ENCODE data around the gene GJB6.

The GJB6 gene

DNA sequence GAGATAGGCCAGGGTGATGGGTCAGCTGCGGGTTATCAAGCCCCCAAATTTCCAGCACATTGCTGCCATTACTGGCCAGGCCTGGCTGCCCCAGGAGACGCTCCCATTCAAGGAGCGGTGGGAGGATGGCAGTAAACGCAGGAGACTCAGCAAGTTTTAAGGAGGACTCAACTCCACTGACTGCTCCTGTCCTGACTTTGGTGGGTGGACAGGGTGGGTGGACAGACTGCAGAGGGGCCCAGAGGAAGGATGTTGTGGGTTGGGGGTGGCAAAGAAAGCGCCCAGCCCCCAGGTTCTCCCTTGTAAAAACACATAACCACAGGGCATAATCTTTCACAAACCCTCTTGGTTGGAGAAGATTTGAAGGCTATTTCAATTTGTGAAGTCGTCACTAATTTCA is 4.4 kb downstream of the GJB6 start:
- in situ Hi-C loops (cut with MboI; ENCODE audit: low sequenced_read_pairs), result no loop called here

DNA sequence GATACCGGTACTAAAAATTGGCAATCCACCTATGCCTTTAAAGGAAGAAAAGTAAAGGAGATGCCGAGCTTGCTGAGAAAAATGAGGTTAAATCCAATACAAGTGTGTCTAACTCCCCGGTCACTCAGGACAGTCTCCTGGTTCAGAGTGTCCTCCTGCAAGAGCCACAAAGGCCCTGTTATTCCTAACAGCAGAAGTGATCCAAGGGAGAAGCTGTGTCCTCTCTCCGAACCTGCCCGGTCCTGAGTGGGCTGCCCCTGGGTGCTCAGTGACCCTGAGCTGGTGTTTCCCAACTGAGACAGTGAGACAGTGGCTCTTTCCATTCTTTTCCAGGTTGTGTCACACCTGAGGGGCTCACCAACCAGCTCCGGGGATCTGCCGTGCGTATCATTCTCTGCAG is 4.8 kb downstream of the GJB6 start:
- in situ Hi-C loops (cut with MboI; ENCODE audit: low sequenced_read_pairs), result no loop called here

DNA sequence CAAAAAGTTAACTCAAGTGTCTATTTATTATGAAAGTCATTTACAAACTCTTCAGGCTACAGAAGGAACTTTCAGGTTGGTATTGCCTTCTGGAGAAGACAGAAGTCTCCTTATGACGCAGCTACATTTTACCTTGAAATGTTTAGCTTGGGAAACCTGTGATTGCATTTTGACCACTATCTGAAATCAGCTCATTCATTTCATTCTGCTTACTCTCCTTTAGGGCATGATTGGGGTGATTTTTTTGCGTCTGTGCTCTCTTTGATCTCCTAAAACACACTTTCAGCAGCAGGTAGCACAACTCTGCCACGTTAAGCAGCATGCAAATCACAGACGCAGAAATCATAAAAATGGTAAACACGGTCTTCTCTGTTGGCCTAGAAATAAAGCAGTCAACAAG is 9.6 kb downstream of the GJB6 start:
- in situ Hi-C loops (cut with MboI; ENCODE audit: low sequenced_read_pairs), result no loop called here

DNA sequence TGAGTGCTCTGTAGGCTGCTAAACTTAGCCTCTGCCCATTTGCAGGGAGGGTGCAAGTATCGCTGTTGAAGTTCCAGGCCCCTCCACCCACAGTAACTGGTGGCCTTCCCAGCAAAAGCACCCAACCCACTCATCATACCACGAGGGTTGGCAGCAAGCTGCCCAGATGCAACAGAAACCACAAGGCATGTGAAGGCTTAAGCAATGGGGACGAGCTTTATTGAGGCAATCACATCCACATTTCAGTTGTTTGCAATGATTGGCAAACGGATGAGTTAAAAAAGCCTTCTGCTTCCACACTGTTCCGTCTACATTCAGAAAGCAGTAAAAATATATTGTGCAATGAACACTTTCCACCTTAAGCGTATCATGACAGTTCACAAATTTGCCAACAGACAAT is 10.3 kb downstream of the GJB6 start:
- in situ Hi-C loops (cut with MboI; ENCODE audit: low sequenced_read_pairs), result no loop called here

DNA sequence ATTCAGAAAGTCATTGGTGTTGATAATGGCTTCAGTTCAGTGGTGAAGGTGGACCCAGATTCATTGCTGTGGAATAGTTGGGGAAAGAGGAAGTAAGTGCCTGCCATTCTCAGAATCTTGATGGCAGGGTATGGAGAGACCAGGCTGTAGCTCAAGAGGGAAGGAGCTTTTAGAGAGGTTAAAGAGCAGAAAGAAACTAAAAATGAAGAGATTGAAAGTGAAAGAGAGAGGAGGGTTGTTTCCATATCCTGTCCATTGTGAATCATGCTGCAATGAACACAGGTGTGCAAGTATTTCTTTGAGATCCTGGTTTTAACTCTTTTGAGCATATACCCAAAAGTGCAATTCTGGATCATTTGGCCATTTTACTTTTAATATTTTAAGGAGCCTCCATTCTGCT is 12.5 kb downstream of the GJB6 start:
- in situ Hi-C loops (cut with MboI; ENCODE audit: low sequenced_read_pairs), result no loop called here

DNA sequence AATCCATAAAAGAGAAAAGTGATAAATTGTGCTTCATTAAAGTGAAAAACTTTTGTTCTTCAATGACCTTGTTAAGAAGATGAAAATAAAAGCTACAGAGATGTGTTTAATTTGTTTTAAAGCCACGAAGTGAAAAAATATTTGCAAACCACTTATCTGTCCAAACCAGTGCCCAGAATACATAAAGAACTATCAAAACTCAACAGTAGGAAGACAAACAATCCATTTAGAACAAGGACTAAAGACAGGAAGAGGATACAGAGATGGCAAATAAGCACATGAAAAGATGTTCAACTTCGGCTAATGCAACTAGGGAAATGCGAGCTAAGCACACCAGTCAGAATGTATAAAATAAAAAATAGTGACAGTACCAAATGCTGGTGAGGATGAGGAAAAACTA is 15.0 kb downstream of the GJB6 start:
- in situ Hi-C loops (cut with MboI; ENCODE audit: low sequenced_read_pairs), result no loop called here

DNA sequence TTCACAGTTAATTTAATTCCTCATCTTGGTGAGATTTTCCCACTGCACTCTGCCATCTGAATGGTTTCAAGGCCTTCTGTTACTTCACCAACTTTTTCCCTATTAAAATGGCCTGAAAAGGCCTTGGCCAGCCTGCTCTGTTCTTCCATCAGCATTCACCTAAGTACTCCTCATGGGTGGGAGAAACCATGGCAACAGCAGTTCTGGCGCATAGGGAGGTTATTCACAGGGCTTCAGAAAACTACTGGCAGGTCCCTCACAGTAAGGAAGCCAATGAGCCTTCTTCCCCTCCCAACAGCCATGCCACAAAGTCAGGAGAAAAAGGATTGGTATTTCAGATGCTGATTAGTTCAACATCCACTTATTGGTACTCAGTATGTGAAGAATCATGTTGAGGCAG is 22.2 kb downstream of the GJB6 start:
- in situ Hi-C loops (cut with MboI; ENCODE audit: low sequenced_read_pairs), result no loop called here

DNA sequence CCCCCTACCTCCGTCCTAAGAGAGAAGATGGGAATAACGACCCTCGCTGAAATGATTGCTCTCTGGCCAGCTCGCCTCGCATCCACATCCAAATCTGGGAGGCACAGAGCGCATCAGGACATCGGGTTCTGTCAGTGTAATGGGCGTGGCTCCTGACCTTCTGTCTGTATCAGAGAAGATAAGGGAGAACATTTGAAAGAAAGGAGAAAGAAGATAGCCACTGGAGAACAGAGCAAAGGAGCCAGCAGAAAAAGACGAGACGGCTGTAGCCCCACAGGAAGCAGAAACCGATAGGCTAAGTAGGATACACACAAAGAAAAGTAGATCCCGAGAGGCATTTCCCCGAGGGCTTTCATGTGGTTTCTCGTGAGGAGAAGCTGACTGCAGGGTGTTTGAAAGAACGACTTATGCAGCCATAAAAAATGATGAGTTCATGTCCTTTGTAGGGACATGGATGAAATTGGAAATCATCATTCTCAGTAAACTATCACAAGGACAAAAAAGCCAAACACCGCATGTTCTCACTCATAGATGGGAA is 25.4 kb downstream of the GJB6 start:
- in situ Hi-C loops (cut with MboI; ENCODE audit: low sequenced_read_pairs), result no loop called here

DNA sequence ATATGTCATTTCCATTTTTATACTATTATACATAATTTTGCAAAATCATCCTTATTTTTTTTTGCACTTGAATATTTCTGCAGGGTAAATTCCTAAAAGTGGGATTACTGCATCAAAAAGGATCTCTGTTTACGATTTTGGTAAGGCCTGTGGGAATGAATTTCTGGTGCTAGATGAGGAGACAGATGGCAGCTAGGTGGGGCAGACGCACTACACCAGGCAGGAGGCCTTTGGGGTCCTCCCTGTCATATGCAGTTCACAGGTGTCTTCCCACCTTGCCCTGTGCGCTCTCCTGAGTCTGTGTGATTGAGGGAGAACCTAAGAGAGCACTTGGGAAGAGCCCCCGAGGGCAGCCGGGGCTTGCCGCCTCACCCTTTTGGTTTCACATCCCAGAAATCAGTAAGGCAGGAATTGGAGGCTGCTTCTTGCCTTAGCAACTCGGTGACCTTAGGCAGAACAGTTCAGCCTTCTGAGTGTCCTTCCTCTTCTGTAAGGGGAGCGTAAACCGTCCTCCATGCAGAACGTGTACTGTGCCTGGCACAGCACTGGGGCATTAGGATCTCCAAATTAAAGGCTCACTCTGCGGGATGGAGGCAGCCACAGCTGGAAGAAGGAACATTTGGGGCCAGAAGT is 25.9 kb downstream of the GJB6 start:
- in situ Hi-C loops (cut with MboI; ENCODE audit: low sequenced_read_pairs), result no loop called here

DNA sequence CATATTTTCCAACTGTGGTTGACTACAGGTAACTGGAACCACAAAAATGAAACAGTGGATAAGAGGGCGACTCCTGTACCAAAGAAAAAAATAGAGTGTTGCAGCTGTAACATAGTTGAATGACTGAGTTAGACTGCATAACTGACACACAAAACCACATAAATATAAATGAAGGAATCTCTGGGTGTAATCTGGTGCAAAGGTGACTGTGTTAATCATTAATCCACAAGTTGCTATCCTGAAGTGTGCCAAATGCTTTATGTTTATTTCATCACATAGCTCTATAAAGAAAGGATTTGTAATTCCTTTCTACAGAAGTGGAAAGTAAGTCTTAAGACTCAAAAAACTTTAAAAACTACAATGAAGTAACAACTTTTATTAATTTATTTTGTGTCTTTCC is 33.3 kb downstream of the GJB6 start:
- in situ Hi-C loops (cut with MboI; ENCODE audit: low sequenced_read_pairs), result loop anchor here (25.0 kb wide), 2 partner anchors 714 to 1289 kb away; partner anchors contain the start of gene XPO4

DNA sequence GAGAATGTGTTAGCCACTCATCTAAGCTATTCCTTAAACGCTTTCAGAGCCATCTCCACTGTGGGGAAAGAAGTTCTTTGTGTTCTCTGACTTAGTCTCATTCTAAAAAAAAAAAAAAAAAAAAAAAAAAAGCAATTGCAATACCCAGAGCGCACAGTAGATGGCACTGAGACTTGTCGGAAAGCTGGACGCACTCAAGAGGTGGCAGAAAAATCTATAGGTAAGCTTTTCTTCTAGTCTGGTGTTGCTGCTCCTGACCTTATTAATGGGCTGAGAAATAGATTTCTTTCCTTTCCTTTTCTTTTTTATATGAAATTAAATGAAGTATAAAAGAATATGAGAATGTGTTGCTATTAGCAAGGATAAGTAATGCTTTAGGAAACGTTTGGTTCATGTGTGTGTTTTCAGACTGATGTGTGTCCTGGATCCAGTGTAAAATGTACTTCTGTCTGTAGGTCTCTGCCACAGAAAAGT is 34.7 kb downstream of the GJB6 start:
- in situ Hi-C loops (cut with MboI; ENCODE audit: low sequenced_read_pairs), result loop anchor here (25.0 kb wide), 2 partner anchors 715 to 1290 kb away; partner anchors contain the start of gene XPO4

DNA sequence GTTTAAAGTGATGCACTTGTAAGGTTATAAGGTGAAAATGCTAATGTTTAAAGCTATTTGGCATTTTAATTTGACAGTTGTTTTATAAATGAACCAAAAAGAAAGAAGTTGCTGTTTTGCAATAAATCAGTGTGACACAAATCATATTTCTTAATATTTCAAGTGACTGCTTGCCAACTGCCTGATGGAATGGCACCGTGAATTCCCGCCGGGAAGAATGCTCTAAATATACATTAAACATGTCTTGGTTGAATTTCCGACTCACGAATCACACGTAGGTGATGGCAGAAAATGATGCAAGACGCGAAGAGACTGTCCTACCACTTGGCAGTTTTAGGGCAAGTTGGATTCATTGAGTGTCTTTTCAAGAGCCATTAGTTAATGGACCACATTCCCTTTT is 36.3 kb downstream of the GJB6 start:
- in situ Hi-C loops (cut with MboI; ENCODE audit: low sequenced_read_pairs), result loop anchor here (25.0 kb wide), 2 partner anchors 716 to 1292 kb away; partner anchors contain the start of gene XPO4

DNA sequence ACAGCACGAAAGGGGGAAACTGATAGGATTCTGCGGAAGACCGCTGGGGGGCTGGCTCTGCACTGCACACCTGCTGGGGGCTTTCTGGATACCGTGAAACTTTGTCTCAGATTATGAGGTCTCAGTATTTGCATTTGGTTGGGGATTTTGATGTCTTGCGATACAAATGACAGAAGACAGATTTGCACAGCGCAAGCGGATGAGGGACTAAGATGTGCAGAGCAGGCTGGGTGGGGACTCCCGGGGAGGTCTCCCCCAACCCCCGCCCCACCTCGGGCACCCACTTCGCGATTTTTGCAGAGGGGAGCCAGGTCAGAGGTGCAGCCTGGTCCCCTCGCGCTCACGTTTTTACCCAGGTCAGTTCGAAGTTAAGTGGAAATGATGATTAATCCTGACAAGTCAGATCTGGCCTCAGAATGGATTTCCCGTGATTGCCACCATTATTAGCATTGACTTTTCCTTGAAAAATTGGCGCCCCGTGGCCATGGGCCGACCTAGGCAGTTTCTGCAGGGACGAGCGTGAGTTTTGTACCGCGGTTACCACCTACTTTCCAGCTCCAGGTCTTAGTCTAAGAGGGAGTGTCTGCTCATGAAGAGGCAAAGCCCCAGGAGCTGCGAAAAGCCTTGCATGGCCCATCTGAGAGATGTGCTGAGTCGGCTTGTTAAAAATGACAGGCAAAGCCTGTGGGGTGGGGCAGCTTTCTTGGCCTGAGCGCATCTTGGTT is 38.0 kb downstream of the GJB6 start:
- in situ Hi-C loops (cut with MboI; ENCODE audit: low sequenced_read_pairs), result loop anchor here (25.0 kb wide), 2 partner anchors 718 to 1293 kb away; partner anchors contain the start of gene XPO4

DNA sequence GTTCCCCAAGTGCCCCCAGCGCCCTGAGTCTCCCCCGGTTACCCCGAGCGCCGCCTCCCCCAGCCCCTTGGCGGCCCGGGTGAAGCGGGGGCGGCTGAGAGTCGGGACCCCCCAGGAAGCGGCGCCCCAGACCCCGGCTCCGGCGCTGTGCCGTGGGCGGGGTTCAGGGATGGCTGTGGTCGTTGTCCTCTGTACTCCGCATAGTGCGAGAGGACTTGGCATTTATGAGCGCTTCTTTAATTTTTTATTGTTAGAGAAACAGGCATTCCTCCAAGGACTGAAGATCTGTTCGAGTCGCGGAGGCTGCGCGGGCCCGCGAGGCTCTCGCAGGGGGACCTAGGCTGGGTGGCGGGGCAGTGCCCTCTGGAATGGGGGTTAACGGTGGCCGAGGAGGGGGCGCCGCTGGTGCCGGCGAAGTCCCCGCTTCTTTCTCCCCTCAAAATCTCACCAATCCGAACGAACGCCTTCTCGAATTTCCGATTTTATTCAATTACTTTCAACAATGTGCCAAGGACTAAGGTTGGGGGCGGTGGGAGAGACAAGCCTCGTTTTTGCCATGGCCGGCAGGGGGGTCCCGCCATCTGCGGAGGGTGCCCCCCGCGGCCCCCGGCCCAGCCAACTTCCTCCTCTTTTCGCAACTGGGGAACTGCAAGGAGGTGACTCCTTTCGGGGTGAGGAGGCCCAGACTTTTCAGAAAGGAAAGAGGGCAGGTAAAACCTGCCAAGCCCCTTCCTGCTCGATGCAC is 38.8 kb downstream of the GJB6 start:
- in situ Hi-C loops (cut with MboI; ENCODE audit: low sequenced_read_pairs), result loop anchor here (25.0 kb wide), 2 partner anchors 719 to 1294 kb away; partner anchors contain the start of gene XPO4

DNA sequence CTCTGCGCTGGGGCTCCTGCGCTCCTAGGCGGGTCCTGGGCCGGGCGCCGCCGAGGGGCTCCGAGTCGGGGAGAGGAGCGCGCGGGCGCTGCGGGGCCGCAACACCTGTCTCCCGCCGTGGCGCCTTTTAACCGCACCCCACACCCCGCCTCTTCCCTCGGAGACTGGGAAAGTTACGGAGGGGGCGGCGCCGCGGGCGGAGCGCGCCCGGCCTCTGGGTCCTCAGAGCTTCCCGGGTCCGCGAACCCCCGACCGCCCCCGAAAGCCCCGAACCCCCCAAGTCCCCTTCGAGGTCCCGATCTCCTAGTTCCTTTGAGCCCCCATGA is 39.3 kb downstream of the GJB6 start, which contains the start of gene GJB2:
Gene GJB2, minus strand, starts transcription at position 103 of the 326 bp plus-strand sequence. CDS start 3,357 bp downstream, outside the sequence.
- in situ Hi-C loops (cut with MboI; ENCODE audit: low sequenced_read_pairs), result loop anchor here (25.0 kb wide), 2 partner anchors 720 to 1295 kb away; partner anchors contain the start of gene XPO4

DNA sequence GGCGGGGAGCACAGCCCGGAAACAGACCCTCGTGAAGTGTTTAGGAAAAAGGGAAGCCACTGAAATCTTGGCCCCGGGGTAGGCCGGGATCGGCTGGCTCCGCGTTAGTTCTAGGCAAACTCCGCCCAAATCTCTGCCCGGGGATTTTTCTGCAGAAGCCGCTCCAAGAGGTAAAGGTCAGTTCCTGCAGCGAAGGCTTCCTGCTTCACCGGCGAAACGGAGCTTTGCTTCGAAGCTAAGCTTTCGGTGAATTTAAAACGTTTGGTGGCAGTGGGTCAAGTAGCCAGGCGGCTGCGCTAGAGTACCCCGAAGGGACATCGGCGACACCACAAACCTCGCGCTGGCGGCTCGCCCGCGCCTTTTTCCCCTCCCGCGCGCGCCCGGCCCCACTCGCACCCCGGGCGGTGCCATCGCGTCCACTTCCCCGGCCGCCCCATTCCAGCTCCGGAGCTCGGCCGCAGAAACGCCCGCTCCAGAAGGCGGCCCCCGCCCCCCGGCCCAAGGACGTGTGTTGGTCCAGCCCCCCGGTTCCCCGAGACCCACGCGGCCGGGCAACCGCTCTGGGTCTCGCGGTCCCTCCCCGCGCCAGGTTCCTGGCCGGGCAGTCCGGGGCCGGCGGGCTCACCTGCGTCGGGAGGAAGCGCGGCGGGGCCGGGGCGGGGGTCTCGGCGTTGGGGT is 39.8 kb downstream of the GJB6 start:
- in situ Hi-C loops (cut with MboI; ENCODE audit: low sequenced_read_pairs), result loop anchor here (25.0 kb wide), 2 partner anchors 720 to 1295 kb away; partner anchors contain the start of gene XPO4

DNA sequence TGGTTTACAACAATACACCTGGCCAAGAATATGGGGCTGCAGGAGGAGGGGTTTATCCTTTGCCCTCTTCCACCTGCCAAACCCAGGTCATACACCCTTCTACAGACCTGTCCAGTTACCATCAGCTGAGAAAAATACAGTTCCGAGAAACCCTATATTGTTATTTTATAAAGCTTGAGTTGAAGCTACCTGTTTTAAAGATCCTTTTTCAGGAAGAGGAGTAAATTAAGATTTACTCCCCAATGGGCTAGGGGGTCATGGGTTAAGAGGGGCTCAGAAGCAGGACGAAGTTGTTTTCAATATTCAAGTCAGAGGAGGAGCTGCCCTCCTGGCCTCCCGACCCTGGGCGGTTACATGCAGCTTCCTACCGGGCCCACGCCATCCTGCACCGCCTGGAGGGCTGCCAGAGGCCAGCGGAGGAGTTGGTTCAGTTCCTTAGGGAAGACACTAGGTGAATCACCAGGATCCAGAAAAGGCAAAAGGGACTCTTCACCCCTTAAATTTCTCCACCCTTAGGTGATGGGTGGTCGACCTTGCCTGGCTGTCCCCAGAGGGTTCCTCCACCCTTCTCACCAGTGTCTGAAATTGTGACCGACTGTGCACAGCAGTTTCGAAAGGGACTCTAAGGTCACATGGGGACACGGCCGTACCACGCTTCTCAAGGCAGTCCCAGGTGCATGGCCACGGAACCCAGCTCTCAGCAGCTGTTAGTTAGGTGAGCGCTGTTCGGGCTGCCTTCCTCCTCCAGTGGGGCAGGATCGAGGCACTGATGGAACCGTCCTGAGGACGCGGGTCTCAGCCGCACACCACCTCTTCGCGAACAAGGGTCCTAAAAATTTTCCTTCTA is 40.6 kb downstream of the GJB6 start:
- in situ Hi-C loops (cut with MboI; ENCODE audit: low sequenced_read_pairs), result loop anchor here (25.0 kb wide), 2 partner anchors 721 to 1296 kb away; partner anchors contain the start of gene XPO4

DNA sequence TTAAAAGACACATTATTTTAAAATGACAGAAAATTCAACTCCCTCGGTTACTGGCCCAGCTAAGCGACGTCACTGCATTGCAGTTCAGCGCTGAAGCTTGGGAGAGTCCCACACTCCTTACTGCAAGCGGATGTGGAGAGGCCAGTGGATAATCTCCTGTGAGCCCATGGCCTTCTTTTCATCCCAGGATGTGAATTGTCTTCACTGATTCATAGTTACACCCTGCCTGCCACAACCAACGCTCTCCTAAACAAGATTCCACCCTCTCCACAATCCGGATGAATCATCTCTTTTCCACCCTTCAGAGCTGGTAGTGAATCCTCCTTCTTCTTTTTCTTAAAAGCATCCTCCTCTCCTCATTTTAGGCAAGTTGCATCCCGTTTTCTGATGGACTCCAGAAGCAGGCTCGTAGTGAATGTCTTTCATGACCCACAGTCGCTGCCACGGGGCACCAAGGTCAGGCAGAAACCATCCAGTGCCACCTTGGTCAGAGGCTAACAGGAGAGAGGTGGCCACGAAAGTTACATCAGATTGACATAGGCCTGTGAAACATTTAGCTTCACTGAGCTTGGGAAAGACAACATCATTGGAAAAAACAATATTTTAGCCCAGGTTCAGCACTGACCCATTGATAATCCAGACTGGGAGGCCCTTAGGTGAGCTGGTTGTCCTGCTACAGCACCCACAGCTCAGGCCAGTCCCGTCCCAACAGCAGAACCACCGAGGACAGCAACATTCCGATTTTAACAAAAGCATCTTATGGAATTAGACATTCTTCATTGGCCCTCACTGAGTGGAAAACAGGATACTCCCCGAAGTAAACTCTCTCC is 41.4 kb downstream of the GJB6 start:
- in situ Hi-C loops (cut with MboI; ENCODE audit: low sequenced_read_pairs), result loop anchor here (25.0 kb wide), 2 partner anchors 722 to 1297 kb away; partner anchors contain the start of gene XPO4

Data from HL-60/S4 treated with retinoic acid at 250 ng/mL for 4 days and 3 days (cell line).